GM21360 (cell line): ENCODE results near the gene HPS3.
"Not testable (repeated sequence)": the region's sequence is repeated elsewhere in the genome, so short reads cannot be mapped to it uniquely, and the experiment has no call there.

Source experiments
- ATAC-seq: cut with Tn5 transposase; IDR thresholded peaks from one replicate; pipeline ENCODE4 v1.9.1; 2021; ENCODE audit warnings: mild to moderate bottlenecking, moderate library complexity; ENCODE audit not compliant: unreplicated experiment

HPS3 gene

DNA sequence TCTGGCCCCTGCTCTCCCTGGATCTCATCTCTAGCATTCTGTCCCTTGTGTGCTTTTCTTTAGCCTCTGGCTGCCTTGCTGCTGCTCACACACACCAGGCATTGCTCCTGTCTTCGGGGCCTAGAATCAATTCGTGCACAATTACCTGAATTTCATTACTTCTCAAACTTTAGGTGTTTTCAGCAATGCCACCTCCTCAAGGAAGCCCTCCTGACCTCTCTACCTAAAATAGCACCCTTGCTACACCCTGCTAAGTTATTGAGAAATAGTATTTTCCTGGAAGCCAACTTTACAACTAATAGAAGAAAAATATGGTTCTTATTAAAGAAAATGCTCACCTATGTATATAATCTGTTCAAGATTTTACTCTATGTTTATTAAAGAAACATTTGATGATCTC is 51.7 kb downstream of the HPS3 start:
- ATAC-seq, result no peak

DNA sequence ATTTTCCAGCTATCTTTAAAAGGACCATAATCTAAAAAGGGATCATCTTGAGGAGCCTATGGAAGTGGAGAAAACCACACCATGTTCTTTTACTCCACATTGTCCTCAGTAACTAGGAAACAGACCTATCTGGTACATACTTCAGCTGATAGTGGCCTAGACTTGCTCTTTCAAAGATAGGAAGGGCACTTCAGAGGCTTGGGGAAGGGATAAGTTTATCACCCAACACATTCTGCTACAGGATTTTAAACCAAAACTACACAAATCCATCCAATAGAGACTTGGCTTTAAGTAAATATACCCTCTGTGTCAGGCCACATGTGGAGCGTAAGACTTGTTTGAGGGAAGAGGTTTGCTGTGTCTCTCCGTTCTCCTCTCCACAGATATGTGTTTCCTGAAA is 56.8 kb downstream of the HPS3 start:
- ATAC-seq, result no peak

DNA sequence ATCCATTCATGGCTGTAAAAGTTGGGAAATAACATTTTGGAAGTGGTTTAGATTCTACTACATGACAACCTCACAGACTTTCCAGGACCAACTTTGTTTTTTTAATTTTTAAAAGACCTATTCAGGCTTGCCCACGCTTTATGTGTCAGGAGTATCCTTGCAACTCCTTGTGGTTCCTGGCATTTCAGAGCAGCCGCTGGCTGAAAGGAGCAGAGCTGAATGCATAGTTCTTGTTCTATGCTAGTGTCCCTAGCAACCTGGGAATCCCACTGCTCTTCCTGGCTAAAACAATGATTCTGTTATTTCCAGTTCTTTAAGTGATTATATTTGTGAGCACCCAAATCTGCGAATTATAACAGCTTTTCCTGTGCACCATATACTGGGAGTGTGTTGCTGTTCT is 57.3 kb downstream of the HPS3 start:
- no peak for ATAC-seq

DNA sequence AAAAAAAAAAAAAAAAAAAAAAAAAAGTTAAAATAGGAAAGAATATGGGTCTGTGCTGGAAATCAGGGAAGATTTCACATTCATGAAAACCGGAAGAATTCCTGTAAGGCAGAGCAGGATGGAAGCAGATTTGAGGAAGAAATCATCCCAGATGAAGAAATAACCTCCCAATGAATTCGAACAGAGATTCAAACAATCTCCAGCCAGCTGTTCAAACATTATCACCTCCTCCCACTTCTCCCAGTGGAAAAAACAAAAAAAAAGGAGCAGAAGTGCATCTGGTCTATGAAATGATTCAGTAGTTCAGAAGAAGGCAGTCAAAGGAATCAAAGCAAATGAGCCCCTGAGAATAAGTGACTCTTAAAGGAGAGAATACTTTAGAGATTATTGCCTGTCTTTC is 59.1 kb downstream of the HPS3 start:
- ATAC-seq, result no peak

DNA sequence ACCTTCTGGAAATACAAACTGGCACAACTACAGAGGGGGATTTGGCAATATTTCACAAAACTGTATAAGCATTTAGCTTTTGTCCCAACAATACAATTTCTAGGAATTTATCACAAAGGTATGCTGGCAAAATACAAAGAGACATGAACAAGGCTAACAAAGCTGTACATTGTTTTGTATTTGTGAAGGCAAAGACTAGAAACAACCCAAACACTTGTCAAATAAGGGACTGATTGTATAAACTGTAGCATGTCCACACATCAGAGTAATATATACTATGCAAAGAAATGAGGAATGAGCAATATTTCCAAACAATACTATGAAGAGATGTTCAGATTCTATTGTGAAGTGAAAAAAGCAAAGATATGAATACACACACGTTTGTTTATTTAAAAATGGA is 65.8 kb downstream of the HPS3 start:
- ATAC-seq, result no peak

DNA sequence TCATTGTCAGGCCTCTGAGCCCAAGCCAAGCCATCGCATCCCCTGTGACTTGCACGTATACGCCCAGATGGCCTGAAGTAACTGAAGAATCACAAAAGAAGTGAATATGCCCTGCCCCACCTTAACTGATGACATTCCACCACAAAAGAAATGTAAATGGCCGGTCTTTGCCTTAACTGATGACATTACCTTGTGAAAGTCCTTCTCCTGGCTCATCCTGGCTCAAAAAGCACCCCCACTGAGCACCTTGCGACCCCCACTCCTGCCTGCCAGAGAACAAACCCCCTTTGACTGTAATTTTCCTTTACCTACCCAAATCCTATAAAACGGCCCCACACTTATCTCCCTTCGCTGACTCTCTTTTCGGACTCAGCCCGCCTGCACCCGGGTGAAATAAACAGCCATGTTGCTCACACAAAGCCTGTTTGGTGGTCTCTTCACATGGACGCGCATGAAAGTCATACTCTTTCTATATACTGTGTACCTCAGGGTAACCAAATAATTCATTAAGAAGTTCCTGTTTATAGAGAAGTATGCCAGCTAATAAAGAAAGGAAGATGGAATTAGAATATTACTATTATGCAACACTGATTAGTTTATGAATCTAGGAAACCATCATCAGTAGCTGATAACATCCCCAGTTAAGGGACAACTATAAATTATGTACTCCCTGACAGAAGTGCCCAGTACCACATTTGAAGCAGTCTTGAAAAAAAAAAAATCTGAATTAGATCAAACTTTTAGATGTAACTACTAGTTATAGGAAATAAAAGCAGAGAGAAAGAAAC is 67.6 kb downstream of the HPS3 start:
- not testable (repeated sequence) for ATAC-seq

DNA sequence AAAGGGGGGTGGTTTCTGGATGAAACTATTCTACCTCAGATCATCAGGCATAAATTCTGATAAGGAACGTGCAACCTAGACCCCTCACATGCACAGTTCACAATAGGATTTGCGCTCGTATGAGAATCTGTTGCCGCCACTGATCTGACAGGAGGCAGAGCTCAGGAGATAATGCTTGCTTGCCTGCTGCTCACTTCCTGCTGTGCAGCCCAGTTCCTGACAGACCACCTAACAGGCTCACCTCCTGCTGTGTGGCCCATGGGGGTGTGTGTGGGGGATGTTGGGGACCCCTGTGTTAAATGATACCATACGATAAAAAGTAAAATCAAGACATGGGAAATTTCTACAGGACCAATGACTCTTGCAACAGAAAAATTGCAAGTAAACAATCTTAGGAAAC is 68.2 kb downstream of the HPS3 start:
- ATAC-seq, result no peak

DNA sequence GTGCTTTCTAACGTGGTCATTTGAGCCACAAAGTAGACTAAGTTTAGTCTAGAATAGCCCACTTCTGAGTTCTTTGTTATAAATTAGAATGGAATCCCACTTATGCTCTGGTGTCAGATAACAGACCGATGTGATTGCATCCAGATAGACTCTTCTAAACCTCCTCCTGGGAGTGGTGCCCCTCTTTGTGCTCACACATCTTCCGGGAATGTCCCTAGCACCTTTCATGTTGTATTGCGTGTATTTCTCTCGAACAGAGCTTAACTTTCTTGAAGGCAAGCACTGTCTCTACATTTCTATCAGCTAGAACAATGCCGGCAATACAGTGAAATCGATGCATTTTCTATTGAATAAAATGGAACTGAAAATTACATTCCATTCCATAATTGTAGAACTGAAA is 69.2 kb downstream of the HPS3 start:
- ATAC-seq, result no peak

DNA sequence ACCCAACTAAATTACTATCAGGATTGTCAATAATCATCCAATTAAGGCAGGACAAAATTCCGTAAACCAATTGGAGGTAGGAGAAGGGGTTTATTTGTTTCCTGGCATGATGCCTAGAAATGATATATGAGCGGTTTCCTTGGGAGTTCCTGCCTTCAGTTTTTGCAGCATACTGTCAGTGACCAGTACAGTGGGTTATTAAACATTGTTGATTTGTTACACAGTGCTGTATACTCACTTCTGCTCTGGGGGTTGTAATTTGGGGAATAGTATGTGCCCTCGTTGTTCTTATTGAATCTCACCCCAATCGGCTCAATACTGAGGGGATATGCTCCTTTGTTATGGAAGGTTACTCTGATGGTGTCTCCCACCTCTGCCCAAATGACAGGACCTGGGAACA is 70.0 kb downstream of the HPS3 start:
- ATAC-seq, result no peak

DNA sequence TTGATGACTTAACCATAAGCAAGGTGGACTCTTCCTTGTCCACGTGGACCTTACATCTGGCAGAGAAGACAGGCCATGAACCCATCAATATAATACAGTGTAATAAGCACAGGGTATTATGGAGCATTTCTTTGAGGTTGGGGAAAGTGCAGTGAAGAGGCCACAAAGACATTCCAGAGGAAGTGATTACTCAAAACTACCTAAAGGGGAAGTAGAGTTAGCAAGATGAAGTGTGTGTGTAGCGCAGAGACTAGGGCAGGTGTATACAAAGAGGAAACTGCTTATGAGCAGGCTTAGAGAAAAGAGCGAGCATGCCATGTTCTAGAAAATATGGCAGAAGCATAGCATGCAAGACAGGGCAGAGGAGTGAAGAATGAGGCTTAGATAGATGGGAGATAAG is 74.3 kb downstream of the HPS3 start:
- ATAC-seq, result peak; percentile 98

DNA sequence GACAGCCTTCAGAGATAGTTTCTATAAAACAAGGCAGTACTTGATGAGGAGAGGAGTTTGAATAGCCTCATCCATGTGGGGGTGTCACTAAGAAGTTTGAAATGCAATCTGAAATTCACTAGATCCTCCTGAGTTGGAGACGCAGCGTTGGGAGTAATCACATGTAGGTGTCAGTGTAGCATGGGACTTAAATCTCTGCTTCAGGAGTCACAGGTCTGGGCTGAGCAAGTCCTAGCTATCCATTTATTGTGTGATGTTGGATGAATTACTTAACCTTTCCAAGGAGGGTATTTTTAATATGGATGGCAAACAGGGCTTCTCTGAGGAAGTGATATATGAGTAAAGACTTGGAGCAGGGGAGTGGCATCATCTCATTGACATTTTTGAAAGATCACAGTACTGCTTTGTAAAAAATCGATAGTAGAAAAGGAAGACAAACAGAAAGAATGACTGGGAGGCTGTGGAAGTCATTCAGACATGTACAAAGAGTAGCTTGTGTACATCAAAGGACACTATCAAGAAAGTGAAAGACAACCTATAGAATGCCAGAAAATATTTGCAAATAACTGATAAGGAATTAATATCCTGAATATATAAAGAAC is 75.1 kb downstream of the HPS3 start:
- no peak for ATAC-seq

DNA sequence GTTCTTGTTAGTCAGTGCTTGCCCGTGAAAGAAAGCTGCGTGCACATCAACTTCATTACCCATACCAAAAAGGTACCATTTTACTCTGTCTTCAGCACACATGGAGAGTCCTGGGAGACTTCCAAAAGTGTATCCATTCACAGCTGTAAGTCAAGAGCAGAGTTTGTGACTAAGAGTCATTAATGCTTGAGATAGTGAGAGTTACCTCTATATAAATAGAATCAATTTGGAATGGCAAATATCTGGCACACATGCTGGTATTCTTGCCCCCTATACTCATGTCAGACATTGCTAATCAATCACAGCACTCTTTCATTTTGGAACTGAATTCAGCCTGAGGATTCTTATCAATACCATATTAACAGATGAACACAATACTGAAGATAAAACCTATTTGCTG is 78.0 kb downstream of the HPS3 start:
- ATAC-seq, result no peak

DNA sequence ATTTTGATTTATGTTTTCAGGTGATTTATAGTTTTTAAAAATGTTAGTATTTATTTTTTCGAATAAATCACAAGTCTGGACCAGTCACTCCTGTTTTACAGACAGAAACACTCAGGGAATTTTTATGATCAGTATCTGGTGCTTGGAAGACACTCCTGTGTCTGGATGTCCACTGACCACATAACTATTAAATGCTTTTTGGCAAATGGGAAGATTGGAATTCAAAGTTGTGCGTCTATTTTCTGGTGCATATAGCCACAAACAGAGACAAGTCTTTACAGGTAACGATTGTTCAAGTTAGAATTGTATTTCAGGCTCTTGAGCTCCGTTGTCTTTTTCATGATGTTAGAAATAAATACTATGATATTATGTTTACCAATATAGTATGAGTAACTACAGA is 80.0 kb downstream of the HPS3 start:
- ATAC-seq, result no peak

DNA sequence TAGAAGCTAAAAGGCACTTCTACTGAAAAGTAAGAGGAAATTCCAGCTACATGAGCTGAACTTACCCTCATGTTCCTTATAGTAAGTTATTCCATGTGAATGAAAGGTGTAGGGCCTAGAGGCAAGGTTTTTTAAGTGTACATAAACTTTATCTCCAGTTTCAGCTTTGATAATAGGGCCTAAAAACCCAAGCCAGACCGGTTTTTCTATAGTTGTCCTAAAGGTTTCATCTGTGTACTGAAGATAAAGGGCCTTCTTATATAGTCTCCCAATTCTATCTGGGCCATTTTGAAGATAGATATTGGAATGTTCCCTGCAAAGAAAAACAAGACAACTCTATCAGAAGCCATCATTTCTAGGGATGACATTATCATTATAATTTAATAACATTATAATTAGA is 82.9 kb downstream of the HPS3 start:
- ATAC-seq, result no peak

DNA sequence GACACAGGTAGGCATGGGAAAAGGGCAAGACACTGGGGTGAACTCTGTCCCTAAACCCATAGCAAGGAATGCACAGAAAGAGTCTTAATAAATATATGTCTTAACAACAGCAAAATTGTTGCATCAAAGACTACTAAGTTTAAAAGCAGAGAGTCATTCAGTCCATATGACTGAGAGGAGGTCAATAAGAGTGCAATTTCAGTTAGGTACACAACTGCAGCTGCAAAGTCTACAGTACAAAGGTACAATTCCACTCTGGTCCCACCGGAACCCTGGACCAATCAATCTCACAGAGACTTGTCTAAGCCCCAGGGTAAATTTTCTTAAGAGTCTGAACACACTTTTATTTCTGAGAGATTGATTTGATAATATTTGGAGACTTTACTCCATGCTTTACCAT is 85.3 kb downstream of the HPS3 start:
- ATAC-seq, result no peak

DNA sequence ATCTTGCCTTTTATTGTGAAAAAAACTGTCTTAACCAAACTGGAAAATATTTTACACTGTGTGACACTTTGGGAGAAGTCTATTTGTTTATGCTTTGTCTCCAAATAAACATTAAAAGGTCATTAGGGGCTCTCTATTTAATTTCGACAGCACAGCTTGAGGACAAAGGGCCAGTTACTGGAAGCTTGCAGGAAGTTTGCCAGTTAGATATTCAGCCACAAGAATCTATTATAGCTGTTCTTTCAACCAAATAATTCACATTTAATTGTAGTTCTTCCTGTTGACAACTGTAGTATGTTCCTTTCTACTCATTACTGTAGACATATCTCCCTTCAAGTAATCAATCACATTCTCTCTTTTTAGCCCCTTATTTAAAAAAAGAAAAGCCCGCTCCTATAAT is 86.1 kb downstream of the HPS3 start:
- no peak for ATAC-seq

DNA sequence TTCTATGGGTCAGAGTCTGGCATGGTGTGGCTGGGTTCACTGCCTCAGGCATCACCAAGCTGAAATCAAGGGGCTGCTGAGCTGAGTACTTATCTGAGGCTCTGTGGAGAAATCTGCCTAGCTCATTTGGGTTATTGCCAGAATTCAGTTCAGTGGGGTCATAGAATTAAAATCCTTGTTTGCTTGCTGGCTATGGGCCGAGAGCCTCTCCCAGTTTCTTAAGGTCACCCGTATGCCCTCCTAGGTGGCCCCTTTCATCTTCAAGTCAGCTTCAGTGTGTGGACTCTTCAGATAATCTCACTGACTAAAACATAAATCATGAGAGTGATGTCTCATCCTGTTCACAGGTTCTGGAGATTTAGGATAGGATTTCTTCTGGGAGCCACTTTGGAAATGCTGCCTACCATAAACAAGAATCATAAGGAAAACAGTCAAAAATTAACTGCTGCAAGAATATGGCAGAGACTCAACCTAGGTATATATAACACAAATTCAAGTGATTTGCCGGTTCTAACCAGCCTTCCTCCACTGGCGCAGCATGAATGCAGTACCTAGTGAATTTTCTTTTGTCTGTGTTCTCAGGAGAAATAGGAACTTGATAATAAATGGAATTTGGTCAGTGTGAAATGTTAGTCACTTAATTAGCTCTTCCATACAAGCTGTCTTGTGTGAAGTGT is 86.9 kb downstream of the HPS3 start:
- no peak for ATAC-seq

DNA sequence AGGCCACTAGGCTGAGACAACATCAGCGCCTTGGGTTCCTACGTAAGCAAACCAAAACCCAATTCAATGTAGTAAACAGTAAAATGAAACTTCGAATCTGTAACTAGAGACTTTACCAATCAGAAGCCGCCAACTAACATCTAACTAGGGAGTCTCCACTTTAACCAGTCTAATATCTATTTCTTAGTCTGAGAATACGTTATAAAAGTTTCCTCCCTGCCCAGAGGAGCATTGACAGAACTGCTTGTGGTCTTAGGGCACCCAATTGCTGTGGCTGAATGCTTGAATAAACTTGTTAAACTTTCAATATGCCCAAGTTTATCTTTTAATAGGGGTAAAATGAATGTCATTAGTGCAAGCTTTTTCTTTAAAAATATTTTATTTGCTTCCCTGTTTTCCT is 87.9 kb downstream of the HPS3 start:
- no peak for ATAC-seq

DNA sequence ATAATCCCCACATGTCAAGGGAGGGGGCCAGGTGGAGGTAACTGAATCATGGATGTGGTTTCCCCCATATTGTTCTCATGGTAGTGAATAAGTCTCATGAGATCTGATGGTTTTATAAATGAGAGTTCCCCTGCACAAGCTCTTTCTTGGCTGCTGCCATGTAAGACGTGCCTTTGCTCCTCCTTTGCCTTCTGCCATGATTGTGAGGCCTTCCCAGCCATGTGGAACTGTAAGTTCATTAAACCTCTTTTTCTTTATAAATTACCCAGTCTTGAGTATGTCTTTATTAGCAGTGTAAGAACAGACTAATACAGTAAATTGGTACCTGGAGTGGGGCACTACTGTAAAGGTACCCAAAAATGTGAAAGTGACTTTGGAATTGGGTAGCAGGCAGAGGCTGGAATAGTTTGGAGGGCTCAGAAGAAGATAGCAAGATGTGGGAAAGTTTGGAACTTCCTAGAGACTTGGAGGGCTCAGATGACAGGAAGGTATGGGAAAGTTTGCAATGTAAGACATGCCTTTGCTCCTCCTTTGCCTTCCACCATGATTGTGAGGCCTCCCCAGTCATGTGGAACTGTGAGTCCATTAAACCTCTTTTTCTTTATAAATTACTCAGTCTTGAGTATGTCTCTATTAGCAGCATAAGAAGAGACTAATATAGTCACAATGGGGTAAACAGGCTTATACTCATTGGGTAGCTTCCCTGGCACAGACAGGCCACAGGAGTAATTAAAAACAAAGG is 90.1 kb downstream of the HPS3 start:
- ATAC-seq, result not testable (repeated sequence)

DNA sequence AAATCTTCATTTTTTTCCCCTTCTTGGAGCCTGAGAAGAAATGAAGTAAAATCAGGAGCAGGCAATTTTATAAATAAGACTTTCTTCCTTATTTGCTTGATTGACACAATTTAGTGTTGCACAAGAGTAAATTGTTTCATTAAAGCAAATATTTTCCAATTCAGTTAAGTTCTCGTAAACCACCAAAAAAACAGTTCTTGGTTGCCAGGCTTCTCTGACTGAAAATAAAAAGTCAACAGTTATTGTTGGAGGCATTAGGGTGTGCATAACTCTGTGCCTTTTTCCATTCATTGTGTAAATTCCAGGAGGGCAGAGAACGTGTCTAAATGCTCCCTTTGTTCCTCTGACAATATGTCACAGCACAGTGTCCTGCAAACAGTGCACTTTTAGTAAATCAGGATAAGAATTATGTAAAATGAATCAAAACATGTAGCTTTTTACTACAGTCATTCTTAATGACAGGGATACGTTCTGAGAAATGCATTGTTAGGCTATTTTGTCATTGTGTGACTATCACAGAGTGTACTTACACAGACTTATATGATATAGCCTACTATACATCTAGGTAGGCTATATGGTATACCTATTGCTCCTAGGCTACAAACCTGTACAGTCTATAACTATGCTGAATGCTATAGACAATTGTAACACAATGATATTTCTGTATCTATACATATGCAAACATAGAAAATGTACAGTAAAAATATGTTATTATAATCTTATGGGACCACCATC is 92.5 kb downstream of the HPS3 start, which contains the start of gene CP:
TSS of gene CP (minus strand) at position 47 of the 735 bp plus-strand sequence. CDS start at position 10, 37 bp downstream.
- ATAC-seq, result no peak
